ENCODE measurements around the gene SRSF5.

- TF ChIP-seq CTCF (IDR thresholded peaks at IDR 0.05) (no peak), EZH2 (IDR thresholded peaks at IDR 0.05) (no peak)
These were observed 44.4 kb downstream of the SRSF5 start for GRCh38 chr14:69811227-69811867.
